Peyer's patch (tissue), 4 donors: ENCODE data around the gene CHCT1. TPM values are rescaled to one million over a fixed set of nuclear protein-coding genes. Genes with fewer than 3 reads are reported as not detected.

Experiments used
- DNase-seq, 3 donors: peaks; one replicate each; pipeline ENCODE4 v3.0.0-alpha.2; 2017 to 2019
- H3K27ac ChIP-seq, 4 donors: fragments of 200-600 bp; sonication (generic); one replicate each; pipeline ENCODE4 v1.5.1; 2016 to 2019
- H3K27me3 ChIP-seq, 2 donors: fragments of 200-600 bp; sonication (generic); one replicate each; pipeline ENCODE4 v1.5.1; 2019
- H3K36me3 ChIP-seq, 3 donors: fragments of 200-600 bp; sonication (generic); one replicate each; pipeline ENCODE4 v1.5.1; 2016 to 2019
- H3K4me1 ChIP-seq, 4 donors: fragments of 200-600 bp; sonication (generic); one replicate each; pipeline ENCODE4 v1.5.1; 2016 to 2019
- H3K4me3 ChIP-seq, 4 donors: fragments of 200-600 bp; sonication (generic); 1 replicate in 3 of 4; 2 replicates in 1 of 4; pipeline ENCODE4 v1.5.1; 2016 to 2019; ENCODE audit warnings: mild to moderate bottlenecking in 1 of 4
- H3K9me3 ChIP-seq, 4 donors: fragments of 200-600 bp; sonication (generic); one replicate each; pipeline ENCODE4 v1.5.1; 2016 to 2019; ENCODE audit warnings: mild to moderate bottlenecking in 1 of 4
- CTCF ChIP-seq, 6 experiments: fragments of 450-650 bp in 4 of 6; fragments of 200-600 bp in 2 of 6; sonication (generic) in 1 of 6; IDR thresholded peaks; one replicate each; pipeline ENCODE4 v1.5.1; 2017 to 2019; ENCODE audit warnings: antibody characterized with exemption in 6 of 6, mild to moderate bottlenecking in 3 of 6, moderate library complexity in 1 of 6
- POLR2A ChIP-seq, 2 donors: fragments of 450-650 bp; IDR thresholded peaks; one replicate each; pipeline ENCODE4 v1.5.1; 2017; ENCODE audit warnings: antibody characterized with exemption in 2 of 2, mild to moderate bottlenecking in 2 of 2, moderate library complexity in 2 of 2
- total RNA-seq, 4 donors: library from RNA; depleted of rRNA; stranded (reverse); fragments of >200 nt; gene quantifications; one replicate each; pipeline ENCODE4 v1.1.0, GENCODE V29; 2016

The CHCT1 gene
- total RNA-seq, 4 donors from 2014 or later: not detected

- no peak for DNase-seq
- no peaks in the 10 kb centered on the region for H3K36me3 ChIP-seq
- H3K4me3 ChIP-seq: no peak overlapping the region
- TF ChIP-seq POLR2A (IDR thresholded peaks at IDR 0.05) (no peak), CTCF (IDR thresholded peaks at IDR 0.05) (no peak)
- peaks cover 0 to 9% (median 0%) of the 10 kb centered on the region in 4 donors for H3K4me1 ChIP-seq
- no peaks in the 10 kb centered on the region for H3K27me3 ChIP-seq
- no peaks in the 10 kb centered on the region for H3K9me3 ChIP-seq
- no peak overlapping the region for H3K27ac ChIP-seq
Measured at GRCh38 chr17:60395508-60396065, 26.7 kb upstream of the CHCT1 start.

- Histone ChIP-seq H3K9me3 (no peaks in the 10 kb centered on the region), H3K27me3 (no peaks in the 10 kb centered on the region), H3K4me1 (peaks cover 0 to 4% (median 0%) of the 10 kb centered on the region in 4 donors), H3K36me3 (no peaks in the 10 kb centered on the region), H3K27ac (no peak overlapping the region), H3K4me3 (no peak overlapping the region)
- DNase-seq: no peak
- TF ChIP-seq CTCF (IDR thresholded peaks at IDR 0.05): no peak
- TF ChIP-seq POLR2A (IDR thresholded peaks at IDR 0.05): no peak
Measured at GRCh38 chr17:60396412-60396811, 25.9 kb upstream of the CHCT1 start.

GRCh38 chr17:60398227-60398959 lies 23.9 kb upstream of the CHCT1 start:
- no peaks in the 10 kb centered on the region for H3K4me1 ChIP-seq
- DNase-seq: peak in 2 of 3 donors; percentile 70
- TF ChIP-seq CTCF (IDR thresholded peaks at IDR 0.05) (no peak), POLR2A (IDR thresholded peaks at IDR 0.05) (no peak)
- H3K36me3 ChIP-seq: no peaks in the 10 kb centered on the region
- H3K27ac ChIP-seq: peak overlapping the region; percentile 14 to 58 (median 27)
- H3K27me3 ChIP-seq: no peaks in the 10 kb centered on the region
- no peak overlapping the region for H3K4me3 ChIP-seq
- no peaks in the 10 kb centered on the region for H3K9me3 ChIP-seq

GRCh38 chr17:60401819-60402218 lies 20.5 kb upstream of the CHCT1 start:
- no peaks in the 10 kb centered on the region for H3K4me1 ChIP-seq
- DNase-seq: no peak
- H3K4me3 ChIP-seq: no peak overlapping the region
- H3K9me3 ChIP-seq: no peaks in the 10 kb centered on the region
- H3K27ac ChIP-seq: no peak overlapping the region
- no peaks in the 10 kb centered on the region for H3K36me3 ChIP-seq
- no peak for TF ChIP-seq POLR2A (IDR thresholded peaks at IDR 0.05)
- no peak for TF ChIP-seq CTCF (IDR thresholded peaks at IDR 0.05)
- no peaks in the 10 kb centered on the region for H3K27me3 ChIP-seq

- H3K4me3 ChIP-seq: no peak overlapping the region
- H3K9me3 ChIP-seq: no peaks in the 10 kb centered on the region
- no peaks in the 10 kb centered on the region for H3K36me3 ChIP-seq
- no peaks in the 10 kb centered on the region for H3K27me3 ChIP-seq
- H3K4me1 ChIP-seq: no peaks in the 10 kb centered on the region
- H3K27ac ChIP-seq: no peak overlapping the region
- no peak for TF ChIP-seq POLR2A (IDR thresholded peaks at IDR 0.05)
- TF ChIP-seq CTCF (IDR thresholded peaks at IDR 0.05): no peak
- no peak for DNase-seq
Measured at GRCh38 chr17:60403523-60403810, 18.8 kb upstream of the CHCT1 start.
